DMS153 treated with DMSO at 0.1 percent for 48 hours (cell line): Measurements from ENCODE around the gene KSR1.
"Not testable (repeated sequence)": the region's sequence is repeated elsewhere in the genome, so short reads cannot be mapped to it uniquely, and the experiment has no call there.

Source experiments
- DNase-seq: peaks from one replicate; lab custom pipeline; 2025; ENCODE audit not compliant: unreplicated experiment; lab: John Stamatoyannopoulos, UW

The KSR1 gene

DNA sequence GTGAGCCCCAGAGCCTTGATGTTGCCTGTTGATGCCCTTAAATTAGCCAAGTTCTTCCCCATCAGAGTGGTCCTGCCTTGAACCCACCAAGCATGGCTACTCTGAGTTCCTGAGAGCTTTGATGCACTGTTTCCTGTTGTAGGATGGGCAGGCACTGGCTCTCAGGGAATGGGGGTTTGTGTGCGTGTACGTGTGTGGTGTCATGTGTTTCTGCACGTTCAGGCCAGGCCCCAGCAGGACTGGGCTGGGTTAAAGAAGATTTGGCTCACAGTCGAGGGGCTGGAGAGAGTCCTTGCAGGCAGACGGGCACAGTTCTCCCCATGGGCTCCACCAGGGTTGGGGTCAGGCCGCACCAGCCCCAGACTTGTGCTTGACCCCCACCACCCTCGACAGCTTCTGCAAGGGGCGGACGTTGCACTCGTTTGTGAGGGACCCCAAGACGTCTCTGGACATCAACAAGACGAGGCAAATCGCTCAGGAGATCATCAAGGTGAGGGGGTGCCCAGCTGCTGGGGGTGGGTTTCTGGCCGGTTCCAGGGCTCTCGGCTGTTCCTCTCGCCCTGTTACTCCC lies 151.4 kb downstream of the KSR1 start:
- no peak for DNase-seq

DNA sequence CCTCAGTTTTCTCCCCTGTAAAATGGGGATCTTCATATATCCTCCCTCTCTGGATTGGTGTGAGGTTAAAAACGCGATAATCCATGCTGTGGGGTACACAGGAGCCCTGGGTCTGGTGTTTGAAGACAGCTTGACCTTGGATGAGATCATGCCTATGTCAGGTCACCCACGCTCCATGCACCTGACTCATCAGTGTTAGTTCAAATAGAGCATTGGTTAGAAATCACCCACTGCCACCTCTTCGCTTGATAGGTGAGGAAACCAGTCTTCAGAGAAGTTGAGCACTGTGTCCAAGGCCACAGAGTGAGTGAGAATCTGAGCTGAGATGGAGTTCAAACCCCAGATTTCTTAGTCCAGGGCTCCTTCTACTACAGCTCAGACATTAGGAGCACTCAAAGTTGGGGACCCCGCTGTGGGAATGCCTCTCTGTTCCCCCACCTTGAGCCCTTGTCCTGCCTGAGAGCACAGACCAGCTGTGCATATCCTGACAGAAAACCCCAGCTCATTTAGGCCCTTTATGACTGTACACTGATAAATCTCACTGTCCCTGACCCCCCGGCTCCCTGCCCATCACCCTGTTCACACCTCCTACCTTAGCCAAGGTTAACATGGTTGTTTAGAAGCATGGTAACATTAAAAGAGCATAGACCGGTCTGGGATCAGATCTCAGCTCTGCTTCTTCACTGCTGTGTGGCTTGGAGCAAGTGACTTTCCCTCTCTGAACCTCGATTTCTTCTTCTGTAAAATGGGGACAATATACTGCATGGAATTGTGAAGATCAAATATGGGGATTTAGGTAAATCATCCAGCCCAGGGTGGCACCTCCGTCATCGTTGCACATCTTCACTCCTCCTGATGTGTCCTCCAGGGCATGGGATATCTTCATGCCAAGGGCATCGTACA lies 152.3 kb downstream of the KSR1 start:
- DNase-seq = no peak

DNA sequence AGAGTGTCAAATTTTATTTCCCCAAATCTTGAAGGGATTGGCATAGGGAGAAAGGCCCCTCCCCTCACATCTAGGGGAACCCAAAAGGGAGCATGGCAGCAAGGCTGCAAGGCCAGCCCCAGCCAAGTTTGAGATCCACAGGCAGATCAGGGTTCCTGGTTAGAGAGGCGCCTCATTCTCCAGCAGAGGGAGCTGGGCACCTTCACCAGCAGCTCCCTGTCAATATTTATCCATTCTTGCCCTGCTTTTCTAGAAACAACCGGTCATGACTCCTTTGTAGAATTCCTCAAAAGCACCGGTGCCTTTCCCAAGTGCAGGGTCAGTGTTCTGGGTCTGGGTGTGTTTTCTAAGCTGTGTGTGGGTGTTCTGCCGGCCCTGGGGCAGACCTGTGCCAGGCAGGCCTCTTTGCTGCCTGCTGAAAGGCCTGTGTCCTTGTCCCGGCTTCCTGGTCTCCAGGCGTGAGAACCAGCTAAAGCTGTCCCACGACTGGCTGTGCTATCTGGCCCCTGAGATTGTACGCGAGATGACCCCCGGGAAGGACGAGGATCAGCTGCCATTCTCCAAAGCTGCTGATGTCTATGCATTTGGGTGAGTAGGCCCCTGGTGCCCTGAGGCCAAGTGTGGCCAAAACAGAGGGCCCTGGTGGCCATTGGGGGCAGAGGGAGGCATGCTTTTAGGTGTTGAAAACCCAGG lies 153.5 kb downstream of the KSR1 start:
- DNase-seq = peak; percentile 15

DNA sequence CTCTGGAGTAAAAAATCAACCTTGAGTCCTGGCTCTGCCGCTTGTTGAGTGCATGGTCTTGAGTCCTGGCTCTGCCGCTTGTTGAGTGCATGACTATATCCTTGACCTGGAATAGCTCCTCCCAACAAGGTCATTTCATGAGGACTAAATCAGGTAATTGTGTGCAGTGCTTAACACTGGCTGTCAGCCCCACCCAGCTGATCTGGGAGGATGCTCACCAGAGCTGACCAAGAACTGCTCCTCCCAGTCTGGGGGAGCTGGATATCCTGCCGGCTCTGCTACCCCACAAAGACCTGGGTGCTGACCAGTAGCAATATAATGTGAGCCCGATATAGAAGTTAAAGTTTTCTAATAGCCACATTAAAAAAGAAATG lies 154.0 kb downstream of the KSR1 start:
- DNase-seq = no peak

DNA sequence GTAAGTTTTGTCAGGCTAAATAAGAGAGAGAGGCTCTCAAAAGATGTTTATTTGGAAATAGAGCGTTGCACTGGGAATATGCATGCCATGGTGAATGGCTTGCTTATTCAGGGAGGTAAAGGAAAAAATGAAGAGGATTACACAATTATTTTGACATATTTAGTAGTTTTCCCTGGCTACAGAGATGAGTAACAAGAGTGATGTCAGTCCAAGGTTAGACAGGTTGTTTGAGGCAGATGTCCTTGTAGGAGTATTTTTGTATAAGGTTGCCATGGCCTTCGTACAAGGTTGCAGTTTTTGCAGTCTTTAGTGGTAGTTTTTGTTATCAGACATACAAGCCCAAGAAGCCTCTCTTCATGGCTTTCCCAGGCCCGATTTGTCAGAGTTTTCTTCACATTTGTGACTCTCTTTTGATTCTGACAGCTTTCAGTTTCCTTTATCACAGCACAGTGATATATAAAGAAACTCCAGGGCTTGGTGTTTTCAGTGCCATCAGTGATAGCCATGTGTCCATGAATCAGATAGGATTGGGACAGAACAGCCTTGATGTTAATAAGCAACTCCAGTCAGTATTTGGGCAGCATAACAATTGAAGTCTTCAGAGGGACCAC lies 156.0 kb downstream of the KSR1 start:
- DNase-seq = no peak

DNA sequence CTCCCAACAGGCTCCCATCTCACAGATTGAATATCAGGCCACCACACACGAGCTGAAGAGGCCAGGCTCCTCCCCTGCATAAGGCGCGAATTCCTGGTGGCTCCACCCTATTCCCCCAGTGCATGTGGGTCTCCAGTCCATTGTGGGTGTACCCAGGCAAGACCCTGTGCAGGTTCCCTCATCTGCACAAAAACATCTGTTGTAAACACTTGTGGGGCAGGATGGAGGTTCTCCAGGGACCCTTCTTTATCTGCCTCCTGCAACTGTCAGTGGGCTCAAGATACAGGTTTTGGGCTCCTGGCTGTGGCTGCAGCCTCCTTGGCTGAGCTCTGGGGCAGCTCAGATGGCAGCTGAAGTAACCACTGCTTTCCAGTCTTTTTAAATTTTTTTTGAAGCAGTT lies 157.2 kb downstream of the KSR1 start:
- DNase-seq = no peak

DNA sequence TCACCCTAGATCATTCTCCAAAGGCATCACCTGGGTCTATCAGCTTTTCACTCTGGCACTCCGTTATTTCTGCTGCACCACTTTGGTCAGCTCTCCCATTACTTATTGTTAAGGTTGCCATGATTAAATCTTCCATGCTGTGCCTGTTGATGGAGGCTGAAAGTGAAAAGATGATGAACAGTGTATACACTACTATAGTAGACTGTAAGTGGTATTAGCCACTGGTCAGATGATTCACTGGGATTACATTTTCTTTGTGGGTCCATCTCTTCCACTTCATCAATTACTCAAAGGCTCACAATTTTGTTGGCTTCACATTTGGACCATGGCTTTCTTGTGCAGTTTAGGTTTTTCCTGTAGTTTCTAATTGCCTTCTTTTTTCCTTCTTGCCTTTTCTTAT lies 158.9 kb downstream of the KSR1 start:
- no peak for DNase-seq

DNA sequence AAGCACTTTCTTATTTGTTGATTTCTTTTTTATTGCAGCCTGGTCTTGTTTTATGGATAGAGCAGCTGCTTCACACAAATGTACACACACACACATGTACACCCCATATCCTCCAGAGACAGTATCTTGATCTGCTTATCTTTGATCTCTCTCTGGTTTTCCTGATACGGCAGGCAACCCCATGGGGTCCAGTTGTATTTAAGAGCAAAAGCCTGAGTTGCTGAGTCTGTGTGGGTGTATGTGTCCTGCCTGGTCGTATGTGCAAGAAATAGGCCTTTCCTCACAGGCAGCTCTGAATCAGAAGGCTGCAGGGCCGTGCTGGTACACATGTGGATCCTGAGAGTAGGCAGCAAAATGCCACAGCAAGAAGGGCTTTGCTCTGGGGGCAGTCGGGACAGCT lies 160.2 kb downstream of the KSR1 start:
- no peak for DNase-seq

DNA sequence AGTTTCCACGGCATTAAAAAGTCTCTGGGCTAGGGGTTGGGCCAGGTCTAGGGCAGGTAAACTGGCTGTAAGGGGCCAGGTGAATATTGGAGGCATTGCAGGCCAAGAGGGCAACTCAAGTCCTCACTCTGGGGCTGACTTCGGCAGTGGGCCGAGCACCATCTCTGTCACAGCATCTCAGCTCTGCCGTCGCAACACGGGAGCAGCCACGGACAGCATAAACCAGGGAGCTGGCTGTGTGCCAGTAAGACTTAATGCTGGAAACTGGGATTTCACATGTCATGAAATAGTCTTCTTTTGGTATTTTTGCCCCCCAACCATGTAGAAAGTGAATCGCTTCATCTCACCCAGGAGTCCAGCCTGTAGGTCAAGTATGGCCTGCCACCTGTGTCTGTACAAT lies 162.2 kb downstream of the KSR1 start:
- no peak for DNase-seq

DNA sequence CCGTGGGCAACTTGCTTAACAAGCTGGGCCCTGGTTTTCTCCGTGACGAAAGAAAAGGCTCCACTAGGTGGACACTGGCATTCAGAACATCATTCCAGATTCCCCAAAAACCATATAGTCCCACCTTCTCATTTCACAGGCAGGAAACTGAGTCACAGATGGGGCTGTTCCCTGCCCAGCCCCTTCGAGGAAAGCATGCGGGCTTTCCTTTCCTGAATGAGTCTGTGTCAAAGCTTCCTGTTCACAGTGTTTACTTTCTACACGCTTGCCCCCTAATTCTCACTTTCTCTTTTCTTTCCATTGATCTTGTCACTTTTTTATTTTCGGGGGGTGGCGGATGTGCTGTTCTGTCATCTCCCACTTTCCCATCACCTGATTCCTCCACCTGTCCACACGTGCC lies 164.5 kb downstream of the KSR1 start:
- no peak for DNase-seq

DNA sequence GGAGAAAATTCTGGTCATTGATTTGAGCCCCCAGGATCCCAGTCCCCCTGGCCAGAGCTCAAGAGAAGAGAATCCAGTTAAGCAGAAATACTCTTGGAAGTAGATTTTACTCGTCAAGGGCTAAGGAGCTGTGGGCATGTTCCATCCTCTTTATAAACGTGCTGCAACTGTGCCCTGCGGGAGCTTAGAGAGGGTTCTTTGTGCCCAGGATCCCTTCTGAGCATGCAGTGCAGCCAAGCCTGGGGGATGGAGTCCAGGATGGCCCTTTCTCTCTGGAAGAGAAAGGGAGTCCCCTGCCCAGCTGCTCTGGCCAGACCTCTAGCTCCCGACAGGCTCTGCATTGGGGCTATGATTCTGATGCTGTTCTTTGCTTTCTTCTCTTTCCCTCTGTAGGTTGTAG lies 165.3 kb downstream of the KSR1 start:
- no peak for DNase-seq

DNA sequence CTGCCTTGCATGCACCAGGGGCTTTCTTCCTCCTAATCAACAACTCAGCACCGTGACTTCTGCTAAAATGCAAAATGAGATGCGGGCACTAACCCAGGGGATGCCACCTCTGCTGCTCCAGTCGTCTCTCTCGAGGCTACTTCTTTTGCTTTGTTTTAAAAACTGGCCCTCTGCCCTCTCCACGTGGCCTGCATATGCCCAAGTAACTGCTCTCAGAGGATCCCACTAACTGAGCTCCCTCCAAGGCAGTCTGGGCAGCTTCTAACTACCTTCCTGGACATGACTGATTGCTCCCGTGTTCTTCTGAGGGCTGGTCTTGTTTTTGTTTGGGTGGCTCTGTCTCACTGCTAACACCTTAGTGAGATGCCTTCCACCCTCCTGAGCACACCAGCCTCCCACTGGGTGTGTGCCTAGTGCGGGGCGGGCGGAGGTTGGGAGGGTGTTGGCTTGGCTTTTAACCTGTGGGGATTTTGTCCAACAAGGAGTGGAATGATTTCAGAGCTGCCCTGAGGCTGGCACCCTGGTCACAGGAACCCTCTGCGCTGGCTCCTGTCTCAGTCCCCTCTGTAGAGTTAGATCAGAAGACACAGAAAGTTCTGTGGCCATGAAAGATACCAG lies 165.8 kb downstream of the KSR1 start:
- DNase-seq = no peak

DNA sequence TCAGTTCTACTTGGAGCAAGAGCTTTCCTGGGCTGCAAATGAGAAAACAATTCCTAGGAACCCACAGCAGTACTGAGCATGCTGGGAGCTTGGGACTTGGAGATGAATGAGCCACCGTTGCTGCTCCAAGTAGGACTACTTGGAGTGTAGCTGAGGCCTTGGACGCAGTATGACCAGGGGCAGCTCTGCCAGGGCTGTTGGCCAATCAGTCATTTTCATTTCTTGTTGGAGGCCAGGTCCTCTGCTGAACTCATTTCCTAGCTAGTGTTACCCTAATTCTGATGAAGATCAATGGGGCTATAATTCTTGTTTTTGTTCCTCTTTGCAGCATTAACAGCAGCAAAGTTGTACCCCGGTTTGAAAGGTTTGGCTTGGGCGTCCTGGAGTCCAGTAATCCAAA lies 166.7 kb downstream of the KSR1 start:
- DNase-seq = no peak

DNA sequence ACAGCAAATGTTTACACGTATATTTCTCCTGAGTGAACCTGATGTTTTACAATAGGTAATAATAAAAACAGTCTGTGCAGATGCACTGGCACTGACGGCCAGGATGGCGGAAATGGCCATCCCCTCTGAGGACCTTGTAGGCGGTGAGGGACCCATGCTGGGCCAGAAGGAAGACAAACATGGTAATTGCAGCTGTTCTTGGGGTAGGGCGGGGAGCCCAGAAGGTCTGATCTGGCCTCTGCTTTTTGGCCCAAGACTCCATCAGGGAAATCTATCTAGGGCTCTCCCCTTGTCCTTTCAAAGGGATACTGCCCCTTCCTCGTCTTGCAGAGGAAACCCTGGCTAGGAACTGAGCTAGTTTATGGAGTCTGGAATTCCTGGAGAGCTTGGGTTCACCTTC lies 167.4 kb downstream of the KSR1 start:
- no peak for DNase-seq

DNA sequence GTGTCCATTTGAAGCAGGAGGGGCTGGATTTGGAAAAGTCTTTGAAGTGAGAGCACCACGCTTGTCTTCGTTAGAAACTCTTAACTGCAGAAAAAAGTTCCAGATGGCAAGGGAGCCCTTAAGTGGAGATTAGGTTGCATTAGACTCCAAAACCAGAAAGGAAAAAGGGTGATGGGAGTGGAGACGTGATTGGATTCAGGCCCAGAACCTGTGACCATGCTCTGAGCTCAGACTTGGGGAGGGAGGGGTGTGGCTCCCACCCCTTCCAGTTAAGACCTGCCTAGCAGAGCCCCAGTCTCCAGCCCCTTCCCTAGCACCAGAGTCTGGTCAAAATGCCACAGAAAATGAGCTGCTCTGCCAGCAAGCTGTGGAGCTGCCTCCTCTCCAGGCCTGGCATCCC lies 168.3 kb downstream of the KSR1 start:
- no peak for DNase-seq

DNA sequence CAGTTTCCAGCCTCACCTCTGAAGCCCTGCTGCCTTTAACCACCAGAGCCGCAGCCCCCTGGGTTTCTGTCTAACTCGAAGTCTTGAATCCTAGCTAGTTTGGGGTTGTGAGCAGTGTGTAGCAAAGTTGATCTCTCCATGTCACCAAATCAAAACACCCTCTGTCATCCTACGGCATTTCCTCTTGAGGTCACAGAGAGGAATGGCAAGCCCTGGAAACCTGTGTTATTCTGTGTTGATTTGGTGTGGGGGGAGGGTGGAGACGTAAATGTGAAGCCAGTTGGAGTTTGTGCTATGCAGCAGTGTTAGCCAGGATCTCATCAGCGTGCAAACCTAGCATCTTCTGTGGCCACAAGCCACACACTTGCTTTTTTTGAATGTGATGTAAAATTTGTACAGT lies 169.6 kb downstream of the KSR1 start:
- no peak for DNase-seq

DNA sequence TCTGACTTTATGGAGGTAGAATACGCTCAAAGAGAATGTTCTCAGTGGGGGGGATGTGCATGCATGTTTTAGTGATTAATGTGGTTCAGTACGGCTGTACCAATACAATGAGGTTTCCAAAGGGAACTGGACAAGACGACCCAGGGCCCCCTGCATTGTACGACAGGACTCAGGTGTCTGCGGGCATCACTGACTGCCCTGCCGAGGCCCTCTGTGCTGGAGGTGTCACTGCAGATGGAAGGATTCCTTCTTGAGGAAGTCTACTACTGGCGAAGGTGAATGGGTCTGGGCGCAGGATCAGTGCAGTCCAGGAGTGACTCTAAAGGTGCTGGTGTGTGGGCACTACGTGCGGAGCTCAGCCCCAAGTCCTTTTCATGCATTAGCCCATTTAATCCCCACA lies 171.3 kb downstream of the KSR1 start:
- DNase-seq = no peak

DNA sequence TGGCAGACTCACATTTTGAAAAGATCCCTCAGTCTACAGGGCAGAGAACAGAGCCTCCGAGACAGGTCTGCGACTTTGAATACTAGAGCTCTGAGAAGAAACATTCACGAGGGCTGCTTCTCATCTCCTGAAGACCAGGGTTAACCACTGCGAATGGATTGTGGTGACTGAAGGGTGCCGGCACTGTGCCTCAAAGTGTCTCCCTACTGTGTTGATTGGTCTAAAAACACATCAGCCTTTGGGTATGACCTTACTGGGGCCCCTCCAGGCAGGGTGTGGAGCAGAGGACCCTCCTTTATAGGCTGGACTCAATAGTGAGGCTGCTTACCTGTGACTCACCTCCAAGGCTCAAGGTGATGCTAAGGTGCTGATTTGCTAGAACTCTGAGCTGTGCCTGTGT lies 172.1 kb downstream of the KSR1 start:
- DNase-seq = no peak

DNA sequence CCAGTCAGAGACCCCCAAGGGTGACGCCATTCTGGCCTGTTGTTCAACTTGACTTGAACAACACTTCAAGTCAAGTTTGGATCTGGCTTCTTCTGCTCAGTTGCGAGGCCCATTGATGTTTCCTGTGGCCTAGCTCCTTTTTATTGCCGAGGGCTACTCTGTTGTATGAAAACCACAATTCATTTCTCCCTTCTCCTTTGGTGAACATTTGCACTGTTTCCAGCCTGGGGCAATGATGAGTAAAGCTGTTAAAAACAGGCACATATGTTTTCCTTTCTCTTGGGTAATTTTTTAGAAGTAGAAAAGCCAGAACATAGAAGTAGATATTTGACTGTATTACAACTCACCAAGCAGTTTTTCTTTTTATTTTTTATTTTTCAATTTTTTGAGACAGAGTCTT lies 173.0 kb downstream of the KSR1 start:
- DNase-seq = not testable (repeated sequence)

DNA sequence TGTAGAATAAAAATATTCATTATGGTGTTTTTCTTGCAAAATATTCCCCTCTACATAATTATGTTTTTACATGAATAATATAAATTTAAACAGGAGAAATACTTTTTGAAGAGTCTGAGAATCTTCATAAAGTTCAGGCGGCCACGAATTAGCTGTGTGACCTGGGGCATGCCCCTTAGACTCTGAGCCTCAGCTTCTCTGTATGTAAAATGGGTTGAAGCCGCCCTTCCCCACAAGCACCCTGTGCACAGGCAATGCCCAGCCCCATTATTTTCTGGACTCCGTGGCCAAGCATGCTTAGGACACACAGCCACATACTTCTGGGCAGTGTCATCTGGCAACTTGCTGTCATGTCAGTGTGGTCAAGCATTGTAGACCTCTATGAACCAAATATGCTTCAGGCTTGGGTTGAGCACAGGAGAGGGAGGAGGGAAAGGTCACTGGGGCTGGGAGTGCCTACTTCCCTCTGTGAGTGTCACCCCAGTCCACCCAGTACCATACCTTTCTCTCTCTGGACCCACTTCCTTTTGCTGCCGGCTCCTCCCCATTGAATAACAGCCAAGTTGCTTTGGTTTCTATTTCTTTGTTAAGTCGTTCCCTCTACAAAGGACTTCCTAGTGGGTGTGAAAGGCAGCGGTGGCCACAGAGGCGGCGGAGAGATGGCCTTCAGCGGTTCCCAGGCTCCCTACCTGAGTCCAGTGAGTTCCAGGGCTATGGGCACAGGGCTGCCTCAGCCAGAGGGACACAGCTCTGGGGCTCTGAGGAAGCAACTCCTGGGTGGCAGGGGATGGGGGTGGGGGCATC lies 174.6 kb downstream of the KSR1 start, which contains the start of gene LGALS9:
Gene LGALS9, plus strand, starts transcription at position 582 of the 804 bp plus-strand sequence. Its CDS starts 78 bp downstream, at position 660.
- DNase-seq = peak; percentile 14

DNA sequence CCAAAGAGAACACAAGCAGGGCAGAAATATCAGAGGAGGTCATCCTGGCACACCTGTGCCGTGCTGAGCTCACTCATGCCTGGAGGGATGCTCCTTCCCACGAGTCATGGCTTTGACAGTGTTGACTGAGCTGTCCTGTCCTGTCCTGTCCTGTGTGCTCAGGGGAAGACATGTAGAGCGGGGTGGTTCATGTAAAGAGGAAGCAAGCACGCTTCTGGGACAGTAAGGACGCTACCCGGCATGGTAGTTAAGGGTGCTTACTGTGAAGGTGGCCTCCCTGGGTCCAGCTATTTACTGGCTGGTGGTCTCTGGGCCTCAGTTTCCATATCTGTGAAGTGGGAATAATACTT lies 175.1 kb downstream of the KSR1 start:
- no peak for DNase-seq
